GM19025 (cell line): ENCODE results near the gene MRPL58.
"Not testable (repeated sequence)": the region's sequence is repeated elsewhere in the genome, so short reads cannot be mapped to it uniquely, and the experiment has no call there.

Source experiments
- ATAC-seq: cut with Tn5 transposase; IDR thresholded peaks from one replicate; pipeline ENCODE4 v1.9.1; 2021; ENCODE audit warnings: mild to moderate bottlenecking, low read depth, moderate library complexity; ENCODE audit not compliant: unreplicated experiment

Gene MRPL58

DNA sequence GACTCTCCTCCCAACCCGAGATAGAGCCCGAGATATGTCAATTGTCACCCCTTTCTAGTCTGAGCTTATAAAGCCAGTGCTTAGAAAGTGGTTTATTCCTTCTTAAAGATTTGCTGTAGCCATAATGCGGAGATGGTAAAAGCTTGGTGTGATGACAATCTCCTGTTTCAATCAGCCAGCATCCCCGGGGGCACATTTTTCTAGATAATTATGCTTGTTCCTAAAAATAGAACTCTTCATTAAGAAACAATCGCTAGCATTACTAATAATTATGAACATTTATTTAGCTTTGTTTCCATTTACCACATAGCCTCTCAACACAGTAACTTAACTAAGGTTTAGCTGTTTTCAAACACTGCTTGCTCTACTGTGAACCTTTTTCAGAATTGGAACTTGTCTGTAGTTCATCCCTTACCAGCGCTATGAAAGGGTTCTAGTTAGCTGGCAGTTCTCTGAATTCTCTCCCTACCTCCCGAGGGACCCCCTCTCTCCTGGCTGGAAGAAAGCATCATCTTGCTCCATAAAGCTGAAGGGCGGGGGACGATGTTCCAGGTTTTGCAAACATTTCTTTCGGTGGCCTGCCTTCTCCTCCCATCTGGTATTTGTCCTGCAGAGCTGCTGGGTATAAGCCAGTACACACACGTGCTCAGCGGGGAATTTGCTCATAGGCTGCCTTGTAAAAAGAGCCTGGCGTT is 922 bp upstream of the MRPL58 start:
- no peak for ATAC-seq

DNA sequence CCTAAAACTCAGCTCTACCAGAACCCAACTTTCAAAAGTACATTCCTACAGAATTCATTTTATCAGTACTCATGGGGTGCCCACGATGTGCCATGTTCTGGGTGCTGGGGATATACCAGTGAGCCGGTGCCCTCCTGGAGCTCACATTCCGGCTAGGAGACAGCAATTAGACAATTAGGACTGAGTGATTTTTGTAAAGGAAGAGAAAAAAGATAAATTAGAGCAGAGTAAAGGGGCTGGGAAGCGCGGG is 449 bp upstream of the MRPL58 start:
- no peak for ATAC-seq

- ATAC-seq: no peak
Measured at GRCh38 chr17:75013092-75013559, 656 bp downstream of the MRPL58 start.

DNA sequence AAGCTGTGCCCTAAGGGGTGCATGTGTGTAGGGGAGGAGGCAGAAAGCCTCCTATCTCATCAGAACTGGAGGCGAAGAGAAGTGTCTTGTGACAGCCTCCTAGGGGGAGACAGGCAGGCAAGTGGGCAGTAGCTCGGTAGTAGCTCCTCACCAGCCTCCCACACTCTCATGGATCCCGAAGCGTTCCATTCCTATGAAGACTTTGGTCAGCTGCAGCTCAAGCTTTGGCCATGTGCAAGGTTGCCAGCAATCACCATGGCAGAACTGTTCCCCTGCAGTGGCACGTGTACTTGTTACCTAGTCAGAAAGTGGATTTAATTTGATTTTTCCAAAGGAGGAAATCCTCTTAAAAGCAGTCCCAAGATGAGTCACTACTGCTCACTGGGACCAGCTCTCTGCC is 6.7 kb downstream of the MRPL58 start:
- no peak for ATAC-seq

DNA sequence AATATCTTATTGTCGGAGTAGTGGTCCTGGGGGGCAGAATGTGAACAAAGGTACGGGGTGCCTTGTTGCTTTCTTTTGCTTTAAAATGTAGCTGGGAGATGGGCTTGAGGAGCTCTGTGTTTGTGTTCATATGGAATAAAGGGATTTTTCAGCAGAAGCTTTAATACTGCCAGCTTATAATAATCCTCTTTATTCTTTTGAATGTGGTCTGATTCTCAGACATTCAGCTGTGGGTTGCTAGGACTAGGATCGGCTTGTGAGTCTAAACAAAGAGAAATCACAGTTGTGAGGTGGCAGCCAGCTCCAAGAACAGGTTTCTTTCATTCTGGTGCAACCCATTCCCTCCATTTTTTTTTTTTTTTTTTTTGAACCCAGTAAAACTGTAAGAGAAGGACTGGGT is 7.2 kb downstream of the MRPL58 start:
- no peak for ATAC-seq

DNA sequence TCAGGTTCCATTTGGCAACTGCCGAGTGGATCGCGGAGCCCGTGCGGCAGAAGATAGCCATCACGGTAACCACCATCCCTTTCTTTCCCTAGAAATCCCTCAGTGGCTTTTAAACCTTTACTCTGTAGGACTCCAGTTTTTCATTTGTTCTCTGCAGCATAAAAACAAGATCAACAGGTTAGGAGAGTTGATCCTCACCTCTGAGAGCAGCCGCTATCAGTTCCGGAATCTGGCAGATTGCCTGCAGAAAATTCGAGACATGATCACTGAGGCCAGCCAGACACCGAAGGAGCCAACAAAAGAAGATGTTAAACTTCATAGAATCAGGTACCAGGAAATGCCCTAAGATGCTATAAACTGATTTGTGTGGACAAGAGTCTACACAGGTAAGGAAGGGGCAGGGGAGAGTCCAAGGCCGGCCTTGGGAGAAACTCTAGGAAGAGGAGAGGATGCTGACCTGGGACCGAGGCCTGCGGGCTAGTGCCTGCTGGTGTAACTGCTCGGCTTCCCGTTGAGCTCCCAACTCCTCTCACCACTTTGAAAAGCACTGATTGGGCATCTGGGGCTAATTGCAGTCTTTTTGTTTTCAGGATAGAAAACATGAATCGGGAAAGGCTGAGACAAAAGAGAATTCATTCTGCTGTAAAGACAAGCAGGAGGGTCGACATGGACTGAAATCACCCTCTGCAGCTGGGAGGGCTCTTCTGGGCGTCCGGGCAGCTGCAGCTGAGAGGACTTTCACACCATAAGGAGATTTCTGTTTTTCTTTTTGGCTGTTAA is 8.1 kb downstream of the MRPL58 start:
- no peak for ATAC-seq

GRCh38 chr17:75024686-75025397 is 12.4 kb downstream of the MRPL58 start:
- ATAC-seq: no peak

GRCh38 chr17:75025398-75025734 is 12.9 kb downstream of the MRPL58 start:
- ATAC-seq: not testable (repeated sequence)

DNA sequence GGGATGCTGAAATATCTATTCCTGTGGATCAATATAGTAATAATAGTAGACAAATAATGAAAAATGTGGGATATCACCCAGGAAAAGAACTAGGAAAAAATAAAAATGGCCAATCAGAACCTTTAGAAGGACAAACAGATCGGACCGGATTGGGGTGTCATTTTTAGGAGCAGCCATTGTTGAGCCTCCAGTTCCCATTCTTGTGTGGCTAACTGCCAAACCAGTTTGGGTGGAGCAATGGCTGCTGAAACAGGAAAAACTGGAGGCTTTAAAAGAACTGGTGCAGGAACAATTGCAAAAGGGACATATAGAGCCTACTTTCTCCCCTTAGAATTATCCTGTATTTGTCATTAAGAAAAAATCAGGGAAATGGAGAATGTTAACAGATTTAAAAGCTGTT is 14.2 kb downstream of the MRPL58 start:
- not testable (repeated sequence) for ATAC-seq

- no peak for ATAC-seq
Measured at GRCh38 chr17:75030161-75030560, 17.7 kb downstream of the MRPL58 start.

DNA sequence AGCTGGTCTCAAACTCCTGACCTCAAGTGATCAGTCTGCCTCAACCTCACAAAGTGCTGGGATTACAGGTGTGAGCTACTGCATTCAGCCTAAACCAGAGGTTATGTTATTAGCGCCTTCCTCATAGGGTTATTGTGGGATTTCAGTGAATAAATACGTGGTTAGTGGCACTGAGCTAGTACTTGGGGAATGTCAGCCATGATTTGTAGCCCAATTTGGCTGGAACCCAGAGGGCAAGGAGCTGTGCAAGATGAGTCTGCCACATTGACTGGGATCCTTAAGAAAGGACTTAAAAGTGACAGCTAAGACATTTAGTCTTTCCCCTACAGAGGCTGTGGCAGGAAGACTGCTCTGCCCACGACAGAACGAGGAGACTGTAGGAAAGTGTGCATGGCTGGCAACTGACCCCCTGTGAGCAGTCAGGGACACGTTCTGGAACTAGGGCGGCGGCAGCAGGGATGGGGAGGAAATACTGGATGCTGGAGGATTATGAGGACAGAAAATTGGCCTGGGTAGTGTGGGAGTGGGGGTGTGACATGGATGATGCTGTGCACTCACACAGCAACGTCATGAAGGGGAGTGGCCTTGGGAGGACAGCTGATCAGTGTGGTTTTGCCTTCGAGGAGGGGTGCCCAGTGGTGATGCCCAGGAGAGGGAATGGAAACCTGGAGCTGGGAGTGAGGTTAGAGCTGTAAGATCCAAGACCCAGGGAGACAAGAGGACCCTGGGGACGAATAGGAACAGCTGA is 19.7 kb downstream of the MRPL58 start:
- ATAC-seq: no peak

GRCh38 chr17:75032720-75033280 is 20.3 kb downstream of the MRPL58 start:
- no peak for ATAC-seq

DNA sequence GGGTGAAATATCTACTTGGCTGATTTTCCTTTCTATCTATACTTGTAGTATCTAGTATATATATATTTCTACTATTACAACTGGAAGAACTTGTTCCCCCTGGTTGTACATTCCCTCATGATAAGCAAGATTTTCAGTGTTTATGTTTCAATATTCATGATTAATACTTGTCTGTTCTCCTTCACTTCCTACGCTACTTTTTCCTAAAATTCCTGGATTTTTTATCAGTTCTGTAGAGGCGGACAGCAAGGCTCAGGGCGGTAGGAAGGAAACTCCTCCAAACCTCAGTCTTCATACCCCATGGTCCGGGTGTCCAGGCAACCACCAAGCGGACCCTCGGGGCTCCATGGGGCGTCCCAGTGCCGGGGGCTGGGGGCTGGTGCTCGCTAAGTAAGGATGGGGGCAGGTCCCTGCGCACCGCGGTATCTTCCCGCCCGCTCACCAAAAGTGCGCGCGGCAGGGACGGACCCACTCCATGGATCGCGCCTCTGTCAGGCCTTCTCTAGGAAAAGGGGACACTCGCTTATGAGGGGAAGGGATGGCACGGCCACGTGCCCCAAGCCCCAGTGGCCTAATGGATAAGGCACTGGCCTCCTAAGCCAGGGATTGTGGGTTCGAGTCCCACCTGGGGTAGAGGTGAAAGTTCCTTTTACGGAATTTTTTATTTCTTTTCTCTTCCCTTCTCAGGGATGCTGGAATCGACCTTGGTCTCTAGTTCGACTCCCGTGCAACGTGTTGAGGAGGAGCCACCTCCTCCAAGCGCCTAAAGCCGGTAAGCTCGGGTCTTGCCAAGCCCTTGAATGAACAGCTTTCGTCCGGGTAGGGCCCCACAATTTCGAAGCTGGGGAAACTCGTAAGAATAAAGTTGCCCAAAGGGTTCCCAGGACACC is 21.1 kb downstream of the MRPL58 start:
- no peak for ATAC-seq

DNA sequence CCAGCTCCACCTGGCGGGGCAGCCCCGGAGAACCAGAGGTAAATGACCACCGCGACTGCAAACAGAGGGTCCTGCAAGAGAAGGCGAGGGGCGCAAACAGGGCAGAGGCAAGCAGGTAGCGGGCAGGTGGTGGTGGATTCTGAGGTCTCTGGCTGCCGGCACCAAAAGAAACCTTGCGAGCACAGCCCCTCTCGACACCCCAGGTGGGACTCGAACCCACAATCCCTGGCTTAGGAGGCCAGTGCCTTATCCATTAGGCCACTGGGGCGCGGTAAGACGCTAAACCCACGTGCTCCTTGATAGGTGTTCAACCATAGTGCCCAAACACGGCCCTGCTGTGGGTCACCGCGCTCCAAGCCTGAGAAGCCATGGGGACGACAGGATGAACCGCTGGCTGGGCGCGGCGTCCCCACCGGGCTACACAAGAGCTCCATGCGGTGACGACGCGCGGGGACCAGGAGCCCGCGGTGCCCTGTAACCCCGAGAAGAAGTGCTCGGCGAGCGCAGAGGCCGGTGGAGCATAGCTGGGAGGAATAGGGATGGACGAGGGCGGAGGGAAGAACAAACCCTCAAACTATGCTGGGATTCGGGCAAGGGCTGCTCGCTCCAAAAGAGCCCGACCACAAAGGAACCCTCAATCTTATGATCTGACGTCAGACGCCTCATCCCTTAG is 21.9 kb downstream of the MRPL58 start:
- no peak for ATAC-seq

- no peak for ATAC-seq
Measured at GRCh38 chr17:75036643-75037268, 24.3 kb downstream of the MRPL58 start.

GRCh38 chr17:75039238-75039637 is 26.8 kb downstream of the MRPL58 start:
- ATAC-seq: no peak

GRCh38 chr17:75041656-75042280 is 29.3 kb downstream of the MRPL58 start:
- no peak for ATAC-seq

GRCh38 chr17:75043789-75044188 is 31.3 kb downstream of the MRPL58 start:
- not testable (repeated sequence) for ATAC-seq
